ENCODE results near the gene GMDS.

- TF ChIP-seq, protein P1, sequence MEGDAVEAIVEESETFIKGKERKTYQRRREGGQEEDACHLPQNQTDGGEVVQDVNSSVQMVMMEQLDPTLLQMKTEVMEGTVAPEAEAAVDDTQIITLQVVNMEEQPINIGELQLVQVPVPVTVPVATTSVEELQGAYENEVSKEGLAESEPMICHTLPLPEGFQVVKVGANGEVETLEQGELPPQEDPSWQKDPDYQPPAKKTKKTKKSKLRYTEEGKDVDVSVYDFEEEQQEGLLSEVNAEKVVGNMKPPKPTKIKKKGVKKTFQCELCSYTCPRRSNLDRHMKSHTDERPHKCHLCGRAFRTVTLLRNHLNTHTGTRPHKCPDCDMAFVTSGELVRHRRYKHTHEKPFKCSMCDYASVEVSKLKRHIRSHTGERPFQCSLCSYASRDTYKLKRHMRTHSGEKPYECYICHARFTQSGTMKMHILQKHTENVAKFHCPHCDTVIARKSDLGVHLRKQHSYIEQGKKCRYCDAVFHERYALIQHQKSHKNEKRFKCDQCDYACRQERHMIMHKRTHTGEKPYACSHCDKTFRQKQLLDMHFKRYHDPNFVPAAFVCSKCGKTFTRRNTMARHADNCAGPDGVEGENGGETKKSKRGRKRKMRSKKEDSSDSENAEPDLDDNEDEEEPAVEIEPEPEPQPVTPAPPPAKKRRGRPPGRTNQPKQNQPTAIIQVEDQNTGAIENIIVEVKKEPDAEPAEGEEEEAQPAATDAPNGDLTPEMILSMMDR (IDR thresholded peaks at IDR 0.05), result no peak
- TF ChIP-seq EZH2 (IDR thresholded peaks at IDR 0.05; ENCODE audit: borderline replicate concordance, insufficient read depth, low read depth, low read length, poor library complexity, severe bottlenecking), result no peak
These were observed 652.0 kb downstream of the GMDS start for GRCh38 chr6:1593286-1593957.
